ENCODE results near the gene FNDC5.
"Not testable (repeated sequence)": the region's sequence is repeated elsewhere in the genome, so short reads cannot be mapped to it uniquely, and the experiment has no call there.

Gene FNDC5

GRCh38 chr1:32870615-32871363, at the start of gene FNDC5:
Gene FNDC5, minus strand, starts transcription at chr1:32870912.
- in situ Hi-C loops (cut with MboI; ENCODE audit: low sequenced_read_pairs) = no loop called here

DNA sequence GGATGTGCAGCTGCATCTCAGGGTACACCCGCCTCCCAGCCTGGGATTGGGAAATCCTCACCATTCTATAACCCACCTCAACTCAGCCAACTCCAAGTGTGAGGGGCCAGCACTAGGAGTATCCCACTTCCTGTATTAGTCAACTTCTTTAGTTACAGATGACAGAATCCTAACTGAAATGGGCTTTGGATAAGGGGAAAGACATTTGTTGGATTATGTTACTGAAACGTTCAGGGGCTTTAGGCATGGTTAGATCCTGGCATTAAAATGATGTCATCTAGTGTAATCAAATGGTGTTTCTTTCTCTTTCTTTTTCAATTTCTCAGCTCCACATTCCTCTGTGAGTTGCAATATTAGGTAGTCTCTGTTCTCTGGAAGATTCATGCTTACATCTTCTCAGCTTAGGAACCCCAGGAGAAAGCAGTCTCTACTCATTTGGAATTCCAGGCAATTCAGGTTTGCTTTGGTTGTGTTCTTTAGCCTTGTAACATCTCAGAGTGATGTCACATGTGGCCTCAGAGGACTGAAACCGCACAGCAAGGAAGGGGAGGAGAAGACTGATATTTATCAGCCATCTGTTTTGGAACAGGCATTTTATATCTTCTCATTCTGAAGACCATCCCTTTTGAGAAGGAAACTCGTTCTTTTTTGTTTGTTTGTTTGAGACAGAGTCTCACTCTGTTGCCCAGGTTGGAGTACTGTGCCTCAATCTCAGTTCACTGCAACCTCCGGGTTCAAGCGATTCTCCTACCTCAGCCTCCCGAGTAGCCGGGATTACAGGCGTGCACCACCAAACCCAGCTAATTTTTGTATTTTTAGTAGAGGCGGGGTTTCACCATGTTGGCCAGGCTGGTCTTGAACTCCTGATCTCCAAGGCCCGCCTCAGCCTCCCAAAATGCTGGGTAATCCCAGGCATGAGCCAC, 49.4 kb upstream of the FNDC5 start:
- in situ Hi-C loops (cut with MboI; ENCODE audit: low sequenced_read_pairs) = no loop called here

GRCh38 chr1:32918179-32918578, 47.5 kb upstream of the FNDC5 start:
- in situ Hi-C loops (cut with MboI; ENCODE audit: low sequenced_read_pairs) = no loop called here

GRCh38 chr1:32917521-32917920, 46.8 kb upstream of the FNDC5 start:
- in situ Hi-C loops (cut with MboI; ENCODE audit: low sequenced_read_pairs) = no loop called here

GRCh38 chr1:32915766-32916706, 45.3 kb upstream of the FNDC5 start:
- in situ Hi-C loops (cut with MboI; ENCODE audit: low sequenced_read_pairs) = no loop called here

GRCh38 chr1:32910319-32910718, 39.6 kb upstream of the FNDC5 start:
- in situ Hi-C loops (cut with MboI; ENCODE audit: low sequenced_read_pairs) = no loop called here

DNA sequence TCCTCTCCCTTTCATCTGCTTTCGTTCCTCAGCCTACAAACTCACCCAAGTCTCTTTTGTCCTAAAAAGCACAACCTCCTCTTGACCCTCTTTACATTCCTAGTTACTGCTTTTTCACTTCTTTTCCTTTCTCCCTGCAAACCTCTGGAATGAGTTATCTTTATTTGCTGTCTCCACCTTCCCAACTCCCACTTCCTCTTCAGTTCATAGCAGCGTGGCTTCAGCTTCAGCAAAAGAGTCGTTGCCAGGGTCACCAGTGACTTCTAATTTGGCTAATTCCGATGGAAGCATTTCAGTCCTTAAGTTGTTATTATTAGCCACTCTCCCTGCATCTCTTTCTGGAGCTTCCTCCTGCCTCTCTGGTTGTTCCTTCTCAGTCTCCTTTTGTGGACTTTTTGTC, 36.7 kb upstream of the FNDC5 start:
- in situ Hi-C loops (cut with MboI; ENCODE audit: low sequenced_read_pairs) = no loop called here

DNA sequence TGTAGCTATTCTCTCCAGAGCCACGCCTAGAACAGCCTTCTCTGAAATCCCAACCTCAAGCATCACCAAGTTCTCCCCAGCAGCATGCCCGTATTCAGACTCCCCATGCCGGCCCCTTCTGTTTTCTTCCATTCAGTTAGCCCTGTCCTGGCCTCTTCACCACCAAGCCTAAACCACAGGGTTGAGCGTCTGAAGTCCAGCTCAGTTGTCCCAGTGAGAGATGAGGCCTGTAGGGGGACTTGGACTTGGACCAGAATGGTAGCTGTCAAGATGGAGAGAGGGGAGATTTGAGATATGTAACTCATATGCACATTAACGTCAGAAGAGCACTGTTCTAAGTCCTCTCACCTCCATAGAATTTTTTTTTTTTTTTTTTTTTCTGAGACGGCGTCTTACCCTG, 35.9 kb upstream of the FNDC5 start:
- in situ Hi-C loops (cut with MboI; ENCODE audit: low sequenced_read_pairs) = no loop called here

- in situ Hi-C loops (cut with MboI; ENCODE audit: low sequenced_read_pairs) = not testable (repeated sequence)
These were observed 34.9 kb upstream of the FNDC5 start for GRCh38 chr1:32905588-32905987.

DNA sequence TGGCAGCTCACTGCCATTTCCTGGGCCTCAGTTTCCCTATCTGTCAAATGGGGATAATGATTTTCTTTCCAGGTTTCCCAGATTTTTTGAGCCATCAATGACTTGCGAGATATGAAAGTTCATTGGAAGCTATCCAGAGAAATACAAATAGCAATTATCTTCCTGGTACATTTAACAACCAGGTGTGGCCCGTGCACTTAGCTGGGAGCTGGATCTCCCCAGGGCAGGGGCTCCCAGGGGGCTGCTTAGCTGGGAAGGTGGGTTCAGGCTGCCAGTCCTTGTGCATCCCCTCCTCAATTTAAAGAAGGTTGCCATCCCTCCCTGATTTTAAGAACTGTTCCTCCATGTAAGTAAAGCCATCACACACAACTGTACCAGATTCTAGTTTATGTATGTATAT, 34.1 kb upstream of the FNDC5 start:
- in situ Hi-C loops (cut with MboI; ENCODE audit: low sequenced_read_pairs) = no loop called here

GRCh38 chr1:32903991-32904785, 33.5 kb upstream of the FNDC5 start:
- in situ Hi-C loops (cut with MboI; ENCODE audit: low sequenced_read_pairs) = no loop called here

GRCh38 chr1:32902535-32902920, 31.8 kb upstream of the FNDC5 start:
- in situ Hi-C loops (cut with MboI; ENCODE audit: low sequenced_read_pairs) = no loop called here

- in situ Hi-C loops (cut with MboI; ENCODE audit: low sequenced_read_pairs) = no loop called here
These were observed 31.3 kb upstream of the FNDC5 start for GRCh38 chr1:32901823-32902534.

DNA sequence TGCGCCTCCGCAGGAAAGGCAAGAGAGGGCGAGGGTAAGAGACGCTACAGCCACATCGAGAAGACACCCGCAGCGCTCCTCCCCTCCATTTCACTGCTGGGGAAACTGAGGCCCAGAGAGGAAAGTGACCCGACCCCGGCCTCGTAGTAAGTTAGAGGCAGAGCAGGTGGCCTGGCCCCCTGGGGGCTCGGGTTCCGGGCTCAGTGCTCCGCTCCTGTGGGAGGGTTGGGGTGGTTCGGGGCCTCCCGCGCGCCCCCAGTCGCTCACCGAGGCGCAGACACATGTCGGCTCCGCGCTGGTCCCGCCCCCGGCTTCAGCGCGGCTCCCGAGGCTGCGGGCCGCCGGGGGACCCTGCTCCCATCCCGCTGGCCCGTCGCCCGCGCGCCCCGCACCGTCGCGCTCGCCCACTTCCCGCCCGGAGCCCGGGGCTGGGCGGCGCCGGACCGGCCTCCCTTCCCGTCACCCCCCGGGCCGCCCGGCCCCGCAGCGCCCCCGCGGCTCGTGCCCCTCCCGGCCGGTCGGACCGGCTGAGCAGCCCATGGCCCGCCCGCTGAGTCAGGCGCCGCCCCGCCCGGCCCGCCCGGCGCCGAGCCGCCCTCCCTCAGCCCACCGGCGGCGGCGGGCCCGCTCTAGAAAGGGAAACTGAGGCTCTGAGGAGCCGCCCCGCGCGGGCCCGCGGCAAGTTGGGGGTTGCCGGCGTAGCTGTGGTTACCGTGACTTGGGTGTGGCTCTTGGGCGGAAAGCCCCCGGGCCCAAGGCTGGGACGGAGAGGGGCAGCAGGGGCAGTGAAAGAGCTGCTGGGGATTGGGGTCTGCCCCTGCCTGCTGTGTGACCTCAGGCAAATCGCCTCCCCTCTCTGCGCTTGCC, 30.5 kb upstream of the FNDC5 start, which contains the start of gene TMEM54:
Gene TMEM54, minus strand, starts transcription at position 434 of the 867 bp plus-strand sequence. Its CDS starts 151 bp downstream, at position 283.
- in situ Hi-C loops (cut with MboI; ENCODE audit: low sequenced_read_pairs) = no loop called here

- in situ Hi-C loops (cut with MboI; ENCODE audit: low sequenced_read_pairs) = no loop called here
These were observed 29.8 kb upstream of the FNDC5 start for GRCh38 chr1:32900371-32900955.

- in situ Hi-C loops (cut with MboI; ENCODE audit: low sequenced_read_pairs) = loop anchor here (25.0 kb wide), 1 partner anchor 713 kb away; no protein-coding TSS in a partner anchor
These were observed 29.0 kb upstream of the FNDC5 start for GRCh38 chr1:32899586-32900296.

DNA sequence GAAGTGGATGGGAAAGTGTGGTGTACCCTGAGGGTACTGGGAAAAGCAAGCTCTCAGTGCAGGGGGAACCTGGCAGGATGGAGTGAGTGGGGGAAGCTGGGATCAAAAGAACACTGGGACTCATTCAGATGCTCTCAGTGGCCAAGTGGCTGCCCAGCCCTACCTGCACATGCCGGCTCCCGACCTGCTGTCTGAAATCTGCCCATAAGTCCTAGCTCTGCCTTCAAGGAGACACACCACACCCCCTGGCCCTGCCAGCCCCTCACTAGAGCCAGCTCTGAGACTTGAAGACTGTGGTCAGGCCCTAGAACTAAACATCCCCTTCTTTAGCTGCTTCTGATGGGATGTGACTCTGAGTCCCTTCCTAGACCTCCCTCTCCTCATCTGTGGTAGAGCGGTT, 28.2 kb upstream of the FNDC5 start:
- in situ Hi-C loops (cut with MboI; ENCODE audit: low sequenced_read_pairs) = loop anchor here (25.0 kb wide), 1 partner anchor 713 kb away; no protein-coding TSS in a partner anchor
